ENCODE results near the gene MISP. TPM values are rescaled to one million over a fixed set of nuclear protein-coding genes. Genes with fewer than 3 reads are reported as not detected.

The MISP gene
- total RNA-seq, 1 donor from 2014 or later: not detected

DNA sequence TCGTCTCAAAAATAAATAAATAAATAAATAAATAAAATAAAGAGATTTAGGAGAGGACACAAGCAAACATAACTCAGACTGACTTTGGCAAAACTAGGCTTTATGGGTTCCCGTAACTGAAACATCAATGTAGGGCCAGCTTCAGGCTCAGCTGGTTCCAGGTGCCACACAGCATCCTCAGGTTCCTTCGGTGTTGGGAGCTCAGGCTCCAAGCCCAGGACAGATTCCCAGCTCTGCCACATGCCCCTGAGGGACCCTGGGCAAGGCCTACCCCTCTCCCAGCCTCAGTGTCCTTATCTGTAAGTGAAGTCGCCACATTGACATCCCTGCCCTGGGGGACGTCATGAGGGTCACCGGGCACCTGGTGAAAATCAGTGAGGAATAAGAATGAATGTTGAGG, 18.7 kb downstream of the MISP start:
- Histone ChIP-seq H4K20me1 (ENCODE audit: low read depth) (no peaks in the 10 kb centered on the region), H3K9ac (no peak overlapping the region), H3K27ac (no peak overlapping the region), H3K9me3 (ENCODE audit: low read depth) (no peaks in the 10 kb centered on the region), H3K4me3 (no peak overlapping the region), H3F3A (ENCODE audit: low read depth) (peaks cover 3% of the 10 kb centered on the region), H3K79me2 (ENCODE audit: low read depth) (no peaks in the 10 kb centered on the region), H3K27me3 (no peaks in the 10 kb centered on the region), H3K4me2 (no peak overlapping the region), H3K36me3 (no peaks in the 10 kb centered on the region), H3K4me1 (no peaks in the 10 kb centered on the region), H2AFZ (replicated peaks) (no peak overlapping the region)
- no peak for TF ChIP-seq EZH2phosphoT487 (IDR thresholded peaks at IDR 0.05)
- no peak for TF ChIP-seq EZH2 (IDR thresholded peaks at IDR 0.05)
- TF ChIP-seq, protein P1, sequence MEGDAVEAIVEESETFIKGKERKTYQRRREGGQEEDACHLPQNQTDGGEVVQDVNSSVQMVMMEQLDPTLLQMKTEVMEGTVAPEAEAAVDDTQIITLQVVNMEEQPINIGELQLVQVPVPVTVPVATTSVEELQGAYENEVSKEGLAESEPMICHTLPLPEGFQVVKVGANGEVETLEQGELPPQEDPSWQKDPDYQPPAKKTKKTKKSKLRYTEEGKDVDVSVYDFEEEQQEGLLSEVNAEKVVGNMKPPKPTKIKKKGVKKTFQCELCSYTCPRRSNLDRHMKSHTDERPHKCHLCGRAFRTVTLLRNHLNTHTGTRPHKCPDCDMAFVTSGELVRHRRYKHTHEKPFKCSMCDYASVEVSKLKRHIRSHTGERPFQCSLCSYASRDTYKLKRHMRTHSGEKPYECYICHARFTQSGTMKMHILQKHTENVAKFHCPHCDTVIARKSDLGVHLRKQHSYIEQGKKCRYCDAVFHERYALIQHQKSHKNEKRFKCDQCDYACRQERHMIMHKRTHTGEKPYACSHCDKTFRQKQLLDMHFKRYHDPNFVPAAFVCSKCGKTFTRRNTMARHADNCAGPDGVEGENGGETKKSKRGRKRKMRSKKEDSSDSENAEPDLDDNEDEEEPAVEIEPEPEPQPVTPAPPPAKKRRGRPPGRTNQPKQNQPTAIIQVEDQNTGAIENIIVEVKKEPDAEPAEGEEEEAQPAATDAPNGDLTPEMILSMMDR (IDR thresholded peaks at IDR 0.05): no peak
- H3K27me3 Mint-ChIP-seq (ENCODE audit: insufficient read depth, low read depth): peaks cover 4% of the 10 kb centered on the region
- no peaks in the 10 kb centered on the region for H3K36me3 Mint-ChIP-seq
- no peak overlapping the region for H3K4me3 Mint-ChIP-seq
- no peak for DNase-seq (ENCODE audit: low spot score)
- no peak overlapping the region for H3K27ac Mint-ChIP-seq
- H3K9me3 Mint-ChIP-seq: no peaks in the 10 kb centered on the region
- peaks cover 9% of the 10 kb centered on the region for H3K4me1 Mint-ChIP-seq

DNA sequence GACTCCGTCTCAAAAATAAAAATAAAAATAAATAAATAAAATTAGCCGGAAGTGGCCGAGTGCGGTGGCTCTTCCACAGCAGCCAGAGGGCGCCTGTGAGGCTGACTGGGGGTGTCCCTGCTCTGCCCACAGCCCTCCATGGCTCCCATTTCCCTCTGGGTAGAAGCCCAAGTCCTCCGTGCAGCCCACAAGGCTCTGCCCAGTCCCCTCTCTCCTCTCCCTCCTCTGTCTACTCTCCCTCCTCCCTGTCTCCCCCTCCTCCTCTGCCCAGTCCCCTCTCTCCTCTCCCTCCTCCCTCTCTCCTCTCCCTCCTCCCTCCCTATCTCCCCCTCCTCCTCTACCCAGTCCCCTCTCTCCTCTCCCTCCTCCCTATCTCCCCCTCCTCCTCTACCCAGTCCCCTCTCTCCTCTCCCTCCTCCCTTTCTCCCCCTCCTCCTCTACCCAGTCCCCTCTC, 20.4 kb downstream of the MISP start:
- Mint-ChIP-seq H3K27me3 (ENCODE audit: insufficient read depth, low read depth) (peaks cover 4% of the 10 kb centered on the region), H3K36me3 (no peaks in the 10 kb centered on the region), H3K4me1 (peaks cover 9% of the 10 kb centered on the region), H3K27ac (no peak overlapping the region), H3K4me3 (no peak overlapping the region), H3K9me3 (no peaks in the 10 kb centered on the region)
- H3F3A ChIP-seq (ENCODE audit: low read depth): peaks cover 3% of the 10 kb centered on the region
- no peak overlapping the region for H3K4me2 ChIP-seq
- H3K36me3 ChIP-seq: no peaks in the 10 kb centered on the region
- no peaks in the 10 kb centered on the region for H3K9me3 ChIP-seq (ENCODE audit: low read depth)
- H4K20me1 ChIP-seq (ENCODE audit: low read depth): no peaks in the 10 kb centered on the region
- no peaks in the 10 kb centered on the region for H3K4me1 ChIP-seq
- H3K27ac ChIP-seq: no peak overlapping the region
- H3K79me2 ChIP-seq (ENCODE audit: low read depth): no peaks in the 10 kb centered on the region
- no peak overlapping the region for H3K9ac ChIP-seq
- DNase-seq (ENCODE audit: low spot score): peak; percentile 62
- no peak overlapping the region for H3K4me3 ChIP-seq
- no peaks in the 10 kb centered on the region for H3K27me3 ChIP-seq
- H2AFZ ChIP-seq (replicated peaks): no peak overlapping the region
- no peak for TF ChIP-seq EZH2phosphoT487 (IDR thresholded peaks at IDR 0.05)
- TF ChIP-seq, protein P1 (IDR thresholded peaks at IDR 0.05): peak; percentile 52

DNA sequence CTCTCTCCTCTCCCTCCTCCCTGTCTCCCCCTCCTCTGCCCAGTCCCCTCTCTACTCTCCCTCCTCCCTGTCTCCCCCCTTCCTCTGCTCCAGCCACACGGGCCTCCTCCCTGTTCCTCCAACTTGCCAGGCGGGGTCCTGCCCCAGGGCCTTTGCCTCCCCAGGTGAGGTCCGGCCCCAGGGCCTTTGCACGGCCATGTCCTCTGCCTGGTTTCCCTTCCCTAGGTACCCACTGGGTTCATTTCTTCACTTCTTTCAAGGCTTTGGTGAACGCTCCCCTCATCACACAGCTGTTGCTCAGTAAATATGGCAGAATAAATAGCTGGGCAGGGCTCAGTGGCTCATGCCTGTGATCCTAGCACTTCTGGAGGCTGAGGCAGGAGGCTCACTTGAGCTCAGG, 21.2 kb downstream of the MISP start:
- no peak overlapping the region for H3K27ac Mint-ChIP-seq
- H3F3A ChIP-seq (ENCODE audit: low read depth): peaks cover 3% of the 10 kb centered on the region

More for the DNA sequence above, 21.2 kb downstream of the MISP start:
- H3K27me3 ChIP-seq: no peaks in the 10 kb centered on the region
- H3K27ac ChIP-seq: no peak overlapping the region
- H3K9ac ChIP-seq: no peak overlapping the region
- no peaks in the 10 kb centered on the region for H3K36me3 ChIP-seq
- no peaks in the 10 kb centered on the region for H4K20me1 ChIP-seq (ENCODE audit: low read depth)
- Mint-ChIP-seq H3K36me3 (no peaks in the 10 kb centered on the region), H3K4me1 (peaks cover 13% of the 10 kb centered on the region), H3K4me3 (peak overlapping the region; percentile 43), H3K27me3 (ENCODE audit: insufficient read depth, low read depth) (peaks cover 4% of the 10 kb centered on the region), H3K9me3 (no peaks in the 10 kb centered on the region)
- no peak overlapping the region for H3K4me3 ChIP-seq
- TF ChIP-seq EZH2 (IDR thresholded peaks at IDR 0.05) (no peak), EZH2phosphoT487 (IDR thresholded peaks at IDR 0.05) (no peak)
- TF ChIP-seq, protein P1 (IDR thresholded peaks at IDR 0.05): no peak
- H3K79me2 ChIP-seq (ENCODE audit: low read depth): no peaks in the 10 kb centered on the region
- no peaks in the 10 kb centered on the region for H3K4me1 ChIP-seq
- no peak for DNase-seq (ENCODE audit: low spot score)
- no peak overlapping the region for H2AFZ ChIP-seq (replicated peaks)
- H3K9me3 ChIP-seq (ENCODE audit: low read depth): no peaks in the 10 kb centered on the region
- no peak overlapping the region for H3K4me2 ChIP-seq

All from neural progenitor cell (in vitro differentiated cells).